DOHH2 (cell line): Measurements from ENCODE around the gene TRAF3.

ENCODE experiments used
- CTCF ChIP-seq: fragments of 200-600 bp; sonication (generic); IDR thresholded peaks from one replicate; pipeline ENCODE4 v1.5.1; 2014; ENCODE audit warnings: antibody characterized with exemption, mild to moderate bottlenecking, low read depth, low read length; ENCODE audit not compliant: poor library complexity, severe bottlenecking
- EZH2phosphoT487 ChIP-seq: fragments of 200-600 bp; sonication (generic); IDR thresholded peaks from 2 replicates; pipeline ENCODE4 v1.6.1; 2017; ENCODE audit warnings: borderline replicate concordance, mild to moderate bottlenecking, antibody characterized with exemption, low read length, moderate library complexity, mixed read lengths

DNA sequence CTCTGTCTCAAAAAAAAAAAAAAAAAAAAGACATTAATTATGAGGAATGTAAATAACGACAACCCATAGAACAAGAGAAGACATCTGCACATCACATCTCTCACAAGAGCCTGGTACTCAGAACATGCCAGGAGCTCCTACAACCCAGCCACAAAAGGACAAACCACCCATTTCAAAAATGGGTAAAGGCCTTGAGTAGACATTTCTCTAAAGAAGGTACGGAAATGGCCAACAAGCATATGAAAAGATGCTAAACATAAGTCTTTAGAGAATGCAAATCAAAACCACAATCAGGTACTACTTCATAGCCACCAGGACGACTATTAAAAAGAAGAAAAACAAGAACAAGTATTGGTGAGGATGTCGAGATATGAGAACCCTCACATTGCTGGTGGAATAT lies 158.5 kb downstream of the TRAF3 start:
- no peak for TF ChIP-seq CTCF
- no peak for TF ChIP-seq EZH2phosphoT487
